GM23338 (cell line): ENCODE data around the gene PPP4C.

ENCODE experiments used
- EZH2phosphoT487 ChIP-seq: fragments of 200-600 bp; sonication (generic); IDR thresholded peaks from one replicate; pipeline ENCODE4 v1.8.1; 2018; ENCODE audit warnings: antibody characterized with exemption; ENCODE audit not compliant: unreplicated experiment
- POLR2AphosphoS5 ChIP-seq: IDR thresholded peaks from 2 replicates; pipeline ENCODE4 v1.6.1; 2016; ENCODE audit warnings: antibody characterized with exemption, low read depth
- TF ChIP-seq, protein P1 (sequence below), 2 experiments: fragments of 200-600 bp in 1 of 2; sonication (generic) in 1 of 2; conservative IDR thresholded peaks; 2 replicates each; pipeline versions ENCODE4 v1.5.1 to v1.6.1; 2016 to 2017; ENCODE audit warnings: antibody characterized with exemption in 2 of 2, low read depth in 2 of 2, mild to moderate bottlenecking in 2 of 2, moderate library complexity in 1 of 2

DNA sequence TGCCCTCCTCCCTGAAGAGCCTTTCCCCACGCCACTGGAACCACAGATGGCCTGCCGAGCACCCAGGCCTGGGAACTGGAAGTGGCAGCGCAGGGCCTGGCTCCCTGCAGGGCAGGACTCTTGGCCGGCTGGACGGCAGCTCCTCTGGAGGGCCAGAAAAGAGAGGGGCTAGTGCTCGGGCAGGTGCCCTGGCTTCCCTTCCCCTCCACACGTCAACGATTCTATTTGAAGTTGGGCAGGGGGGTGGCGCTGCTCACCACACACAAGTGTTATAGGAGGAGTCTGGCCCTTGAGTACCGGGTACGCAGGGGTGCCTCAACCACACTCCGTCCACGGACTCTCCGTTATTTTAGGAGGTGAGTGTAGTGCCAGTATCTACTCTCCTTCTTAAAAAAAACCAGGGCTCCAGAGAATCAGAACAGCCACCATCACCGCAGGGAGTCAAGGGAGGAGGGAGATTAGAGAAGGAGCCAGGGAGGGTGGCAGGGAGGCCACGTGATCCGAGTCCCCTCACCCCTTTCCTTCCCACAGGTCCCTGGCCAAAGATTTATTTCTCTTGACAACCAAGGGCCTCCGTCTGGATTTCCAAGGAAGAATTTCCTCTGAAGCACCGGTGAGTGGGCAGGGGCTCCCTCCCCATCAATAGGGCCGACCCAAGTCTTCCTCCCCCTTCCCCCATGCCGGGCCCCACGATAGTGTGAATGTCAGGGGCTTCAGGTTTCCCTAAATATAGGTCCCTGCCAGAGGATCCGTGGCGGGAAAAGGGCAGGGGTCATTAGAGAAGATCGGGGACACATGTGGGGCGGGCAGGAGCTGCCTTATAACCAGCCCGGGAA, 11.7 kb upstream of the PPP4C start:
- TF ChIP-seq, protein P1, sequence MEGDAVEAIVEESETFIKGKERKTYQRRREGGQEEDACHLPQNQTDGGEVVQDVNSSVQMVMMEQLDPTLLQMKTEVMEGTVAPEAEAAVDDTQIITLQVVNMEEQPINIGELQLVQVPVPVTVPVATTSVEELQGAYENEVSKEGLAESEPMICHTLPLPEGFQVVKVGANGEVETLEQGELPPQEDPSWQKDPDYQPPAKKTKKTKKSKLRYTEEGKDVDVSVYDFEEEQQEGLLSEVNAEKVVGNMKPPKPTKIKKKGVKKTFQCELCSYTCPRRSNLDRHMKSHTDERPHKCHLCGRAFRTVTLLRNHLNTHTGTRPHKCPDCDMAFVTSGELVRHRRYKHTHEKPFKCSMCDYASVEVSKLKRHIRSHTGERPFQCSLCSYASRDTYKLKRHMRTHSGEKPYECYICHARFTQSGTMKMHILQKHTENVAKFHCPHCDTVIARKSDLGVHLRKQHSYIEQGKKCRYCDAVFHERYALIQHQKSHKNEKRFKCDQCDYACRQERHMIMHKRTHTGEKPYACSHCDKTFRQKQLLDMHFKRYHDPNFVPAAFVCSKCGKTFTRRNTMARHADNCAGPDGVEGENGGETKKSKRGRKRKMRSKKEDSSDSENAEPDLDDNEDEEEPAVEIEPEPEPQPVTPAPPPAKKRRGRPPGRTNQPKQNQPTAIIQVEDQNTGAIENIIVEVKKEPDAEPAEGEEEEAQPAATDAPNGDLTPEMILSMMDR (conservative IDR thresholded peaks at IDR 0.05; ENCODE audit: low read depth in 2 of 2): peak in 1 of 2 experiments; percentile 52; a peak in 2 of 4 replicates
- TF ChIP-seq EZH2phosphoT487 (no peak), POLR2AphosphoS5 (no peak)
